HG03460 (cell line): ENCODE measurements around the gene PLCXD3.

Source experiments
- ATAC-seq: cut with Tn5 transposase; IDR thresholded peaks from one replicate; pipeline ENCODE4 v1.9.1; 2021; ENCODE audit not compliant: unreplicated experiment

The PLCXD3 gene

DNA sequence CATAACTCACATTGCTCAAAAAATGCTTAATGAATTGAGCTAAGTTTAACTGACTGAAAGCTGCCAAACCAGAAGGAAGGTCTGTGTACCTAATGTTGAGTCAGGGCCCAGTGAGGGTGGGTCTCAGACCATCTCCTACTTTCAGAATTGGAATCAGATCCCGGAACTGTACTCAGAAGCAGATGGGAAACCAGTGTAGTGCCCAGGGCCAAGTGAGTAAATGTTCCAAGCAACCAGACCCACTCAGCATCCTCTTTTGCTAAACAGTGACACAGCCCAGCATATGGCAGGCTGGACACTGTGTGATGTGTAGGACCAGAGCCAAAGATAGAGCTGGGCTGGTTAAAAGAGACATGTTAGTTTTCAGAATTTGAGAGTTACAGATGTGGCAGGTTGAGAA, 94.1 kb downstream of the PLCXD3 start:
- no peak for ATAC-seq

DNA sequence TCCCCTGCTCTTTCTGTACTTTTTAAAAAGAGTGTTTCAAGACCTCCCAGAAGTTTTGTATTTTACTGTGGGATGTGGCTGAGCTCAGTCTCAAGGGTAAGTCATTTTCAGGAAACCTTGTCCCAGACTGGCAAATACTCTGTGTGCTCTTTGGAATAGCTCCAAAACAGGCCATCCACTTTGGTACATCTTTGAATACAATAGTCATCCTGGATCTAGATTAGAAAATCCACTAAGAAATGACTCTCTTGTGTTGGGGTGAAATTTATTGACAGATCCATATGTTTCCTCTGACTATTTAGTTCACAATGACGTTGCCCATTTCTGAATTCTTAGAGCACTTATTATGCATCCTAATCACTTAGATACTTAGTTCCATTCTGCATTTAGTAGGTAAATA, 95.2 kb downstream of the PLCXD3 start:
- no peak for ATAC-seq

DNA sequence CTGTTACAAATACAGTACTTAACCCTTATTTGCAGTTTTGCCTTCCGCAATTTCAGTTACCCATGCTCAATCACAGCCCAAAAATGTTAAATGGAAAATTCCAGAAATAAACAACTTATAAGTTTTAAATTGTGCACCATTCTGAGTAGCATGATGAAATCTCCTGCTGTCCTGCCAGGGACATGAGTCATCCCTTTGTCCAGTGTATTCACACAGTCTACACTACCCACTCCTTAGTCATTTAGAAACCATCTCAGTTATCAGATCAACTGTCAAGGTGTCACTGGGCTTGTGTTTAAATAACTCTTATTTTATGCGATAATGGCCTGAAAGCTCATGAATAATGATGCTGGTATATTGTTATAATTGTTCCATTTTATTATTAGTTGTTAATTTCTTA, 95.8 kb downstream of the PLCXD3 start:
- no peak for ATAC-seq

DNA sequence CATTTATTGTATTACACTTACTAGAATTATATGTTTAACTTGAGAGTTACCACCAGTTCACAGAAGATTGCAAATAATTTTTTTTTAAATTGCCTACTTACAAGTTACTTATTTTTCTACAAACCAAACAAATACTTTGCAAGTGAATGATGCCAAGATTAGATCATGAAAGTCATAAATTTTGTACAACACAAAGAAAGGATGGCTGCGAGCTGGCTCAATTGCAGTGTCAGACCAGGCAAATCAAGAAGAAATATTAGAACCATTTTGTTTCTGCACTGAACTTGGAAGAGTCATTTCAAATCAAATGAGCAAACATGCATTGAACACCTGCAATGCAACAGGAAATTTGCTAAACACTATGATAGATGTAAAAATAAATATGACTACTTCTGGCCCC, 97.3 kb downstream of the PLCXD3 start:
- ATAC-seq = no peak

DNA sequence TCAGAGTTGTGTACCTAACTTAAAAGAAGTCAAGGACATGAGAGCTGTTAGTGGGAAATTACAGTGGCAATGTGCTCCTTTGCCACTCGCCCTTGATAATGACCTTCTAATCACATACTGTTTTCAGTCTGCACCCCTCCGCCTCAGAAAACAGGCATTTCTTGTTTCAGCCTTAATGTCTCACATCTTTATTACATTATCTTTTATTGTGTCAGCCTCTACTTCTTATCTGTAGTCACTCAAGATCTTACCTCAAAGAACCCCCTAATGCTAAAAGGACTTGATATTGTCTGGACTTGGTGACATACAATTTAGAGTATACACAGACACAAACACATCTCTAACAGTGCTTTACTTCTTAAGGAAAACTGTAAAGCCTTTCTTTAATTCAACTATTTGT, 97.9 kb downstream of the PLCXD3 start:
- no peak for ATAC-seq

DNA sequence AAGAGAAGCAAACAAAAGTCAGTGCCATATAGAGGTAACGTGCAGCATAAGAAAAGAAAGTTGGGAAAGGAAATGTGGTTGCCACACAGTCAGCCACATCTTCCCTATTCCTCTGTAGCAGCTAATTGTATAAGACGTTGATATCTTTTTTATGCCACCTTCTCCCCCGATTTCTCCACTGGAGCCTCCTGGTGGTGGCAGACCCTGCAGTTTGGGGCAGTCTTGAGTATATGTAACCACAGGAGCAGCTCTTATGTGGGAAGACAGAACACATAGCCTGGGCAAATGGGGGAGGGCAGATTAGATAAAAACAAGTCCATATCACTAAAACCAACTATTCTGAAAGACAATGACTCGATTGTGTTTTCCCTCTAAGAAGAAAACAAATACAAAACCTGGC, 99.7 kb downstream of the PLCXD3 start:
- no peak for ATAC-seq

DNA sequence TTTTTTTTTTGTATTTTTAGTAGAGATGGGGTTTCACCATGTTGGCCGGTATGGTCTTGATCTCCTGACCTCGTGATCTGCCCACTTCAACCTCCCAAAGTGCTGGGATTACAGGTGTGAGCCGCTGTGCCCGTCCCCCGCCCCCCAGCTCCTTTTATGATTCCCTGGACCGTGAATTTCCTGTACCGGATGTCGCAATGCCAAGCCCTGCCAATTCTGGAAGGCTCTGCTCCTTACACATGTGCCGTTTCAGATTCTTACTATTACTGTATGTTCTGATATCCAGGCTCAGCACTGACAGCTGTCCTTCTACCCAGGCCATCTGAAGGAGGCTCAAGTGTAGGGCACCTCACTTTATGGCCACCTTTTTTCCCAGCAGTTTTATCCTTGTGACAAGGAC, 100.1 kb downstream of the PLCXD3 start:
- ATAC-seq = no peak

DNA sequence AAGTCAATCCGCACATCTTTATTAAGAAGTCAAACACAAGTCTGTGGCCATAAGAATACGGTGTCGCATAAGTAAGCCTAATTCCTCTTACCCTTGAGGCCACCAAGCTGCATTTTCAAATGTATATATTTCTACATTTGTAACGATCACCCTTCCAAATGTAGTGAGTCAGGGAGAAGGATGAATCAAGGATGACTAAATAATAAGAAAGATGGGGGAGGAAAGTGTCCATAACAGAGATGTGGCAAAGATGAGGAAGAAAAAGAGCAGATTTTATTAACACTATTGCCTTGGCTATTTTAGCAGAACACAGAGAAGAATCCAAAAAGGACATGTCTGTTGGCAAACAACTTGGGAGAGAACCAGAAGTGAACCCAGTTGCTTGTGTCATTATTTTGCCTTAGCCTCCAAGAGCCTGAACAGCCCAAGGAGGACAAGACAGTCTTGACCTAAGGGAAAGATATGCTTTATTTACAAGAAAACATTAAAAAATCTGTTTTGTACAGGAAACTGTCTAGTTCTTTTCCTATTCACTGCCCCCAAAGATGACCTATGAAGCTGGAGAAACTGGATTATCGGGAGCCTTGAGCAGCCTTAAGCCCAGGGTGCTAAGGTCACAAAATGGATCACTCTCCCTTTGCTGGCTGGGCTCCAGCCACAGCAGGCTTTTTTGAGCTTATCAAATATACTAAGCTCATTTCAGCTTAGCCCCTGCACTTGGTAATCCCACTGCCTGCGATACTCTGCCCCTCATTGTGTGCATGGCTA, 101.5 kb downstream of the PLCXD3 start:
- no peak for ATAC-seq

DNA sequence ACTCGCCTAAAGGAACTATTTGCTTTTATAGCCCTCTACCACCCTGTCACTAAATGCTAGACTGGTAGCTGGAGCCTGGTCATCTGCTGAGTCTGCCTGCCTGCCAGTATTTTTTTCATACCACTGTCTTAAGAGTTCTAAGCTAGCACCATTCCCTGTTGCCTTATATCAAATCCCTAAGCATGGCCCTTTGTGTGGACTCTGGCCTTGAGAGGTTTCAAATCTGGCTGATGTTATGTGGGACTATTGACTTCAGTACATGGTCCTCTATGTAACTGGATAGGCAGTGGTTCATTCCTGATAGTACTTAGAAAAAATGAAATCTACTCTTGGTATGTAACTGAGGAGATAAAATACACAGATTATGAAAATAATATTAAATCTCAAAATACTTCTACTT, 103.5 kb downstream of the PLCXD3 start:
- ATAC-seq = no peak

DNA sequence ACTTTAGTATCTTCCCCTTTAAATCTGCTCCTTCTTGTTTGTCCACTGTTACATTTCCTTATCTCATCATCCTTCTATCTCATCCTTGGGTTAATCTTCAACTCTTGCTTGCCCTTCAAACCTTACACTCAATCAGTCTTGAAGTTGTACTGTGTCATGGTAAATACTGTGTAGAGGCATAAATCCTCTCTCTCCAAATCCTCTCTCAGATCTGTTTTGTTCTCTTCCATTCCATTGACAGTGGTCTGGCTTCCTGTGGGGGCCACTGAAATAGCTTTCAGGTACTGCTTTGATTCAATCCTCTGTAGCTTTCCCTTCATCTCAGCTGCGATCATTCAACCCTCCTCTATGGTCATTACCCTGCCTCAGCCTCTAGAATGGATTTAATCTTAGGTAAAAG, 104.0 kb downstream of the PLCXD3 start:
- ATAC-seq = no peak

DNA sequence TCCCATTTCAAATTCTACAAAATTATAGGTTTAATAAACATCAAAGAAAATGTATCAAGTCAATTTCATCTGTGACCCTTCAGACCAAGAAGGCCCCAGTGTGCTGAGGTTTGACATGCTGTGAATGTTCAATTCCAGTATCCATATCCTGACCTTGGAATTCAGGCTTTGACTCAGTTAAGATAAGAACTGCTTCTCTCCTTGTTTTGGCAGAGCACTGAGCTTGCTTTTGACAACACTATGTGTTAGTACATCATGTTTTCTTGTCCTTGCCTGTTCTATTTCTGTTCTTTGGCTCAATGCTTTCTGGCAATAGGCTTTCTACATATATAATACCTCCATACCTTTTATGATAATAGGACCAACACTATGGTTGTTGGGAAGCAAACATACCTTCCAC, 105.6 kb downstream of the PLCXD3 start:
- no peak for ATAC-seq

DNA sequence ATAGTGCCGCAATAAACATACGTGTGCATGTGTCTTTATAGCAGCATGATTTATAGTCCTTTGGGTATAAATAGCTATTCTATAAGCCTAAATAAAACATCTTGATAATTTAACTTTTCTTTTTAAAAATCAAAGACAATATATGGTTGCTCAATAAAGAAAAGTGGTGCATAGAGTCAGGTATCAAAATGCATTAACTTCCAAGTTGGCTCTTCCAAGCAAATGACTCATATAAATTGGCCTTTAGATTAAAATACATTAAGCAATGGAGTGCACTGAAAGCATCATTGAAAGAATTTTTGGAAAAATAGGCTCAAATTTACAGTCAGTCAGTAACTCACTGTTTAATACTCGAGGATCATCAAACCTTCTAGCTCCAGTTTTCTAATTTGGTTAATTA, 106.6 kb downstream of the PLCXD3 start:
- ATAC-seq = no peak

DNA sequence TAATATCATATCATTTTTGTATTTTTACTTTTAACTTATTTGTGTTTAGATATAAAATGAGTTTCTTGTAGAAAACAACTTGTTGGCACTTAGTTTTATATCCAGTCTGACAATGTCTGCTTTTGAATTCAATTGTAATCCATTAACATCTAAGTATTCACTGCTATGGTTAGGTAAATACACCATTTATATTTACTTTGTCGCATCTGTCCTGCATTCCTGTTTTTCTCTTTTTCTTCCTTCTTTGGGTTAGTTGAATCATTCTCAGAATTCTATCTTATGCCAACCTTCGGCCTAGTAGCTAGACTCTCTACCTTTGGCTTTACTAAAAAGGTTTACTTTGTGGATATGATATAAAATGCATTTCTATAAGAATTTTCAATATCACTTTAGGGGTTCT, 107.6 kb downstream of the PLCXD3 start:
- ATAC-seq = no peak

DNA sequence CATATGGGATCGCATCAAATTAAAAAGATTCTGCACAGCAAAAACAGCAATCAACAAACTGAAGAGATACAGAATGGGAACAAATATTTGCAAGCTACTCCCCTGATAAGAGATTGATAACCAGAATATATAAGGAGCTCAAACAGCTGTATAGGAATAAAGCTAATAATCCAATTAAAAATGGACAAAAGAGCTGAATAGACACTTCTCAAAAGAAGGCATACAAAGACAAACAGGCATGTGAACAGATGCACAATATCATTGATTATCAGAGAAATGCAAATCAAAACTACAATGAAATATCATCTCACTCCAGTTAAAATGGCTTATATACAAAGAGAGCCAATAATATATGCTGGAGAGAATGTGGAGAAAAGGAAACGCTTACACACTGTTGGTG, 110.6 kb downstream of the PLCXD3 start:
- no peak for ATAC-seq

DNA sequence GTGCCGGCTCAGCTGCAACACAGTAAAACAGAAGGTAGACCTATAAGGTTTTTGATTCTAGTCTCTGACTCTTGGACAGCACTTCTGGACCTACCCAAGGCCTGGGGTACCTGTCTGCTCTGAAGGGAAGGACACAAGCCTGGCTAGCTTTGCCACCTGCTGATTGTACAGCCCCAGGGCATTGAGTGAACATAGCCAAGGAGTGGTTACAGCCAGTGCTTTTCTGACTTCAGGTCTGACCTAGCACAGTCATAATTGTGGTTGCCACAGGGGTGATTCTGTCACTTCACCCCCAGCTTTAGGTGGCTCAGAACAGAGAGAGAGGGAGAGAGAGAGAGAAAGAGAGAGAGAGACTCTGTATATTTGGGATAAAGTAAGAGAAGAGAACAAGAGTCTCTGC, 118.4 kb downstream of the PLCXD3 start:
- no peak for ATAC-seq

DNA sequence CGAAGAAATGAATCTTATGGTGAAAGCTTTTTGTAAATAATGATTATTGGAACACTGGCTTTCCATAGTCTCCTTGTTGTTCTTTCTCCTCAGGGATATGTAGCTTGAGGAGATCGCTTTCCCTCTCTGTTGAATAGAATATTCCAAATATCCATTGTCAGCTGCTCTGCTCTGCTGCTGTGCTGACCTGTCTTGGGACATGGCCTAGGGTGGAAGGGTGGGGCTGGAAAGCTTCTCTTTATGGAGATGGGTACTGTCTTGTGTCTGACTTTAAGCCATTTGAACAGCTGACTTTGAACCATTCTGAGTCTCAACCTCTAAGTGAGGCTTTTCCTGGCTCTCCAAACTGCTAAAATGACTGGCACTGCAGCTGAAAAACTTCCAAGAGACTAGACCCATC, 135.8 kb downstream of the PLCXD3 start:
- no peak for ATAC-seq

DNA sequence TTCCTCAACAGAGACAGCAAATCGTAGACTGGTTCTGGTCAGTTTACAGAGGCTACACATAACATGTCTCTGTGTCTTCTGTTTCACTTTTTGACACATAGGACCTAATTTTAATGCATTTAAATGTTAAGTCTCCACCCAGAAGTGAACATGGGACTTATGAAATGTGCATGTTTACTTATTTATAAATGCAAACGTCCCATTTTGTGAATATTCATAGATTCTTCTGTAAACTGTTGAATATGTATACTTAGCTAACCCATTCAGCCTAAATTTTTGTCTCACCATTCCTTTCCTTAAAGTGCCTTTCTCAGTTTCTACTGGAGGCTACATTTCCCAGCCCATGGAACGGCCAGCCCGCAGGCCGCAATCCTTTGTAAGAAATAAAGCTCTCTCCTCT, 137.2 kb downstream of the PLCXD3 start:
- no peak for ATAC-seq

DNA sequence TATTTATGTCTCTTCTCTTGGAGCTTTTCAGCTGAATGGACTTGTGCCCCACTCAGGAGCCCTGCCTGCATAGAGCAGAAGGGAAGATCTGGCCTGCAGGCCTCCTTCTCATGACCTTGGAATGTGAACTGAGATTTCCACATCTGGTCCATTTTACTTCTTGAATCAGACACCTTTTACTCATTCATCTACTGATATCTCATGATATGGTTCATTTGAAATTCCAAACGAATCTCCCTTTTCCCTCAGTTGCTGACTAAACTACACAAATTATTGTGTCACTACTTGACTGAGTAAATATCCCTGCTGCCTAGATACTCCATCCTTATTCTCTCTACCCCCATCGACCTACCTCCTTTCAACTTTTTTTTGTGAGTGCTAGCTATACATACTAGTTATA, 138.7 kb downstream of the PLCXD3 start:
- no peak for ATAC-seq

DNA sequence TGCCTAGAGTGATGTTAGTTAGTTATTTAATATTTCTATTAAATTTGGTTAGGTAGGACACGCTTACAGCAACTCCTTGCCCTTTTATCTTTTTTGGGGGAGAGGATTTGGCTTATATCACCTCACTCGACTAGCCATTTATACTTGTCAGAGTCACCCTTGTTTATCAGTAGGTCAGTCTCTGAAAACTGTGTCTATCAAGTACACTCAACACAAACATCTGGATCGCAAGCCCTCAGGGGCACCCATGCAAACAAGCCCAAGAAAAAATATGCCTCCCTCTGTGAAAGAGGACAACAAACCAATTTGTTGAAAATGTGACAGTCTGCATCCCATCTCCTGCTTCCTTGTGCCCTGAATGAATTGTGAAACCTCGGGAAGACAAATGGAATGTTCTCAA, 139.9 kb downstream of the PLCXD3 start:
- no peak for ATAC-seq

DNA sequence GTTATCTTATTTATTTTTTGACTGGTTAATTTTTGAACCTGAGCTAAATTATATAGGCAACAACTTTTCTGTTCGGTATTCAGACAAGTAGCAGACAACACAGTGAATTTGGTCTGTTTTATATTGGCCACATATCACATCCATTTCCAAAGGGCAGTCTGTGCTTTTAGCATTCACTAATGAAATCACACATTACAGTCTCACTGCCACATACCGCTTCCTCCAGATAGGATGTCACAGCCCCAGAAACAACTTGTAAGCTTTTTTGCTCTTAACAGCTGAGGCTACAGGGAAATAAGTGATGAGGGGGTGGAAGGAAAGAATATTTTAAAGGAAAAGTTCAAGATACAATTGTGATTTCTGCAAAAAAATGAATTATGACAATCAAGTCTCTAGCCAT, 140.6 kb downstream of the PLCXD3 start:
- no peak for ATAC-seq

DNA sequence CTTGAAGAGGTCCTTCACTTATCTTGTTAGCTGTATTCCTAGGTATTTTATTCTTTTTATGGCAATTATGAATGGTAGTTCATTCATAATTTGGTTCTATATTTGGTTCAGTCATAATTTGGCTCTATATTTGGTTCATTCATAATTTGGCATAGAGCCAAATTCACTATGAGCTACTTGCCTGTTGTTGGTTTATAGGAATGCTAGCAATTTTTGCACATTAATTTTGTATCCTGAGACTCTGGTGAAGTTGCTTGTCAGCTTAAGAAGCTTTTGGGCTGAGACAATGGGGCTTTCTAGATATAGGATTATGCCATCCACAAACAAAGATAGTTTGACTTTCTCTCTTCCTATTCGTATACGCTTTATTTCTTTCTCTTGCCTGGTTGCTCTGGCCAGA, 142.2 kb downstream of the PLCXD3 start:
- no peak for ATAC-seq

DNA sequence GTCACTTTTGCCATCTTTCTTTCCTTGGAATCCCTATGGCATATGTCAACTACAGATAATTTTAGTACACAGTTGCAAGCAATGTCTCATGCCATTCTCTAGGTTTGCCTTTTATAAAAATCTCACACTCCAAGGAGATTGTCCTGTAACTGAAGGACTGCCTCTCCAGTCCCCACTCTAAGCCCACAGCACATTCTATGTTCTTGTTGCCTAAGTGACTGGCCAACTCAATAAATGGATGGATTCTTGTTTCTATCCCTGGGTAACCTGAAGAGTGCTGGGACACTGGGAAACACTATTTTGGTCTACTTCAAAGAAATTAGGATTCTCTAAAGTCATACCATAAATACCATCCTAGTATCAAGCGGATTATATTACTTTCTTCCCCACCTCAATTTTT, 145.0 kb downstream of the PLCXD3 start:
- ATAC-seq = no peak

DNA sequence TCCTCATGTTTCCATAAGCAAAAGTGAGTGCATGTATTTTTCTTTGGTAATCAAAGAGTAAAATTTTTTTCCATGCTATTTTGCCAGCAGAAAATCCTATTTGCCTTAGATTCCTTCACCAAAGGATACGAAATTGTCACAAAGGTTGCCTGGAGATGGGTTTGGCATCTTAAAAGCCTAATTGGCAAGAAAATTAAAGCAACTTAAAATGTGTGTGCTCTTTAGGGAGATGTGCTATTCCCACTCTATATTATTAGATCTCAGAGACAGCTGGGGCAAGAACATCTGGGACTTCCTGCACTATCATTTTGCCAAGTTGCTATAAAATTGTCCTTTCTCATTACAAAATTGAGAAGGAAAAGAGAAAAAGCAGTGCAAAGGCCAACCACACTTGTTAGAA, 146.1 kb downstream of the PLCXD3 start:
- no peak for ATAC-seq
